GM12878 (cell line): ENCODE results near the gene COQ2. TPM values are rescaled to one million over a fixed set of nuclear protein-coding genes. Genes with fewer than 3 reads are reported as not detected.

Source experiments
- ATAC-seq: fragments of 200-7000 bp; cut with Tn5 transposase; 3 replicates; pipeline ENCODE4 v1.9.1; 2020; ENCODE audit warnings: mild to moderate bottlenecking, moderate library complexity
- BruUV-seq: library from RNA; stranded (reverse); fragments of 400-500 nt; replicated peaks from 2 replicates; lab custom pipeline; 2021; lab: Mats Ljungman, UMichigan
- CTCF ChIA-PET: fragments of 300-600 bp; sonication (Branson Sonifier 250); formaldehyde crosslinking; extraction: SDS; loops from one replicate; lab custom pipeline; 2021; ENCODE audit warnings: inconsistent platforms; lab: Yijun Ruan, JAX
- POLR2A ChIA-PET: fragments of 350-600 bp; formaldehyde crosslinking; extraction: SDS; loops from one replicate; lab custom pipeline; 2021; ENCODE audit warnings: inconsistent platforms; lab: Charles Lee
- RAD21 ChIA-PET: fragments of 300-600 bp; sonication (Branson Sonifier 250); formaldehyde crosslinking; loops from one replicate; lab custom pipeline; 2023; ENCODE audit warnings: antibody characterized with exemption; ENCODE audit not compliant: unreplicated experiment; lab: Charles Lee
- SMC1A ChIA-PET: fragments of 300-600 bp; sonication (Branson Sonifier 250); formaldehyde crosslinking; loops from one replicate; lab custom pipeline; 2023; ENCODE audit not compliant: unreplicated experiment, uncharacterized antibody; lab: Charles Lee
- DNase-seq: peaks from one replicate; pipeline ENCODE4 v3.0.0-alpha.2; 2011; ENCODE audit warnings: low read depth, low spot score
- FAIRE-seq: peaks from 3 replicates; lab custom pipeline; 2011; peaks lifted over from hg19 to GRCh38; lab: Jason Lieb, UNC
- H2AFZ ChIP-seq: 2 replicates; pipeline ENCODE4 v1.6.0; 2011; ENCODE audit warnings: low read depth, low read length, control low read depth; ENCODE audit not compliant: control insufficient read depth
- H3K27ac ChIP-seq: 2 replicates; pipeline ENCODE4 v1.5.1; 2011; ENCODE audit warnings: control low read depth; ENCODE audit not compliant: control insufficient read depth, insufficient read depth
- H3K27me3 ChIP-seq, 2 experiments: replicated peaks in 1 of 2; 2 replicates each; pipeline versions ENCODE4 v1.6.0 to v1.6.1; 2011; ENCODE audit warnings: low read length in 1 of 2; ENCODE audit not compliant: control insufficient read depth in 2 of 2, insufficient read depth in 2 of 2
- H3K36me3 ChIP-seq, 2 experiments: 2 replicates each; pipeline ENCODE4 v1.5.1; 2011; ENCODE audit warnings: low read length in 1 of 2; ENCODE audit not compliant: control insufficient read depth in 2 of 2, insufficient read depth in 2 of 2
- H3K4me1 ChIP-seq: 2 replicates; pipeline ENCODE4 v1.6.1; 2011; ENCODE audit warnings: mild to moderate bottlenecking, low read length, moderate library complexity, mixed read lengths; ENCODE audit not compliant: control insufficient read depth, insufficient read depth
- H3K4me2 ChIP-seq: 2 replicates; pipeline ENCODE4 v1.6.0; 2011; ENCODE audit warnings: control low read depth; ENCODE audit not compliant: control insufficient read depth, insufficient read depth
- H3K4me3 ChIP-seq: fragments of 200-600 bp; sonication (generic); 2 replicates; pipeline ENCODE4 v1.5.1; 2016
- H3K79me2 ChIP-seq: 2 replicates; pipeline ENCODE4 v1.6.0; 2011; ENCODE audit warnings: low read length; ENCODE audit not compliant: control insufficient read depth, insufficient read depth
- H3K9ac ChIP-seq: 2 replicates; pipeline ENCODE4 v1.8.0; 2011; ENCODE audit warnings: low read length, control low read depth, mixed read lengths; ENCODE audit not compliant: control insufficient read depth, insufficient read depth
- H3K9me3 ChIP-seq: replicated peaks from 3 replicates; pipeline ENCODE4 v1.5.1; 2011; ENCODE audit warnings: mild to moderate bottlenecking, low read length; ENCODE audit not compliant: control insufficient read depth, insufficient read depth
- H4K20me1 ChIP-seq: 2 replicates; pipeline ENCODE4 v1.6.0; 2011; ENCODE audit not compliant: control insufficient read depth, insufficient read depth
- BHLHE40 ChIP-seq, 2 experiments: fragments of 450-650 bp in 1 of 2; IDR thresholded peaks; 2 replicates each; pipeline ENCODE4 v1.6.1; 2011 to 2017; ENCODE audit warnings: low read depth in 2 of 2, borderline replicate concordance in 1 of 2, improper control_type of control experiment in 1 of 2, low read length in 1 of 2, mild to moderate bottlenecking in 1 of 2
- CTCF ChIP-seq, 3 experiments: IDR thresholded peaks in 2 of 3; conservative IDR thresholded peaks in 1 of 3; 2 replicates each; pipeline ENCODE4 v1.5.1; 2011; ENCODE audit warnings: low read depth in 3 of 3, low read length in 3 of 3, mild to moderate bottlenecking in 3 of 3, control low read depth in 2 of 3, moderate library complexity in 2 of 3, inconsistent platforms in 1 of 3, mixed read lengths in 1 of 3; ENCODE audit not compliant: control insufficient read depth in 2 of 3, insufficient read depth in 1 of 3; ENCODE audit errors: extremely low read depth in 1 of 3
- EGR1 ChIP-seq, 2 experiments: IDR thresholded peaks; 1 replicate in 1 of 2; 2 replicates in 1 of 2; pipeline ENCODE4 v1.6.1; 2011 to 2012; ENCODE audit warnings: low read depth in 2 of 2, low read length in 2 of 2, borderline replicate concordance in 1 of 2, mild to moderate bottlenecking in 1 of 2, moderate library complexity in 1 of 2
- HDAC2 ChIP-seq: fragments of 200-600 bp; sonication (generic); IDR thresholded peaks from 2 replicates; pipeline ENCODE4 v1.6.1; 2017
- KAT2A ChIP-seq: conservative IDR thresholded peaks from 2 replicates; pipeline ENCODE4 v1.6.1; 2011; ENCODE audit warnings: low read depth, low read length; ENCODE audit not compliant: control insufficient read depth
- KLF5 ChIP-seq: fragments of 450-650 bp; IDR thresholded peaks from 2 replicates; pipeline ENCODE4 v1.6.1; 2014; ENCODE audit warnings: mild to moderate bottlenecking; ENCODE audit not compliant: partially characterized antibody
- NR2C1 ChIP-seq: fragments of 450-650 bp; IDR thresholded peaks from 2 replicates; pipeline ENCODE4 v1.6.1; 2017; ENCODE audit warnings: antibody characterized with exemption, mild to moderate bottlenecking, moderate library complexity
- NR2C2 ChIP-seq: IDR thresholded peaks from 2 replicates; pipeline ENCODE4 v1.6.1; 2011; ENCODE audit warnings: borderline replicate concordance, low read depth; ENCODE audit not compliant: control insufficient read depth, insufficient read length
- RBBP5 ChIP-seq: fragments of 200-600 bp; sonication (generic); conservative IDR thresholded peaks from 2 replicates; pipeline ENCODE4 v1.6.1; 2016
- SIN3A ChIP-seq: IDR thresholded peaks from 2 replicates; pipeline ENCODE4 v1.6.1; 2012; ENCODE audit warnings: low read depth, low read length, improper control_type of control experiment
- SMAD1 ChIP-seq: fragments of 450-650 bp; IDR thresholded peaks from 2 replicates; pipeline ENCODE4 v1.6.1; 2018; ENCODE audit warnings: mild to moderate bottlenecking, low read depth; ENCODE audit not compliant: partially characterized antibody
- SMC3 ChIP-seq: IDR thresholded peaks from 2 replicates; pipeline ENCODE4 v1.6.1; 2011; ENCODE audit warnings: low read length, improper control_type of control experiment, borderline replicate concordance
- WGBS: methylation state at CpG from one replicate; pipeline ENCODE4 v1.1.6; 2016; ENCODE audit warnings: low lambda C conversion rate; ENCODE audit not compliant: insufficient replicate concordance, insufficient coverage; ENCODE audit errors: missing lambda C conversion rate; 5-methylcytosine and 5-hydroxymethylcytosine counted together
- in situ Hi-C: fragments of 300-500 bp; cut with MboI; formaldehyde crosslinking; loops from 9 replicates; pipeline ENCODE4 v1.14.3; 2018; ENCODE audit warnings: mixed read lengths
- intact Hi-C: fragments of 100-400 bp; cut with micrococcal nuclease; formaldehyde crosslinking; loops from one replicate; pipeline ENCODE4 v1.14.2; 2022; ENCODE audit not compliant: unreplicated experiment
- polyA plus RNA-seq, 11 experiments: library from polyadenylated mRNA; depleted of rRNA in 4 of 11; unstranded in 6 of 11; stranded (reverse) in 5 of 11; fragments of >200 nt; fragmentation: Nextera tagmentation in 4 of 11; fragmentation: Illumina TruSeq in 1 of 11; extraction: Ambion mirVana in 4 of 11; extraction: Trizol in 1 of 11; gene quantifications; 1 replicate in 1 of 11; 2 replicates in 10 of 11; pipeline versions ENCODE4 v1.2.1 to v1.2.3, GENCODE V29; 2011 to 2016; ENCODE audit warnings: inconsistent platforms in 2 of 11, missing spikeins in 2 of 11, low read depth in 1 of 11
- total RNA-seq, 4 experiments: library from RNA; depleted of rRNA in 3 of 4; stranded (reverse); fragments of >200 nt in 3 of 4; fragmentation: Illumina TruSeq in 1 of 4; extraction: Trizol in 1 of 4; gene quantifications; 2 replicates each; pipeline versions ENCODE4 v1.2.1 to v1.2.3, GENCODE V29; 2013 to 2021

Gene COQ2
- total and polyA plus RNA-seq, 10 of the 15 experiments (the other 5 are each of a cell fraction or from before 2014, with no cell fraction given), result 5.0 to 46.7 (median 19.1) TPM

- SMC1A ChIA-PET, result no interaction called here
- H3K9ac ChIP-seq, result no peak overlapping the region
- H3K79me2 ChIP-seq, result no peaks in the 10 kb centered on the region
- H4K20me1 ChIP-seq, result no peaks in the 10 kb centered on the region
- no peaks in the 10 kb centered on the region for H3K9me3 ChIP-seq
- RAD21 ChIA-PET, result interaction anchor here (1.0 to 1.1 kb wide), 2 partner anchors 45 to 603 kb away, joined by 4 to 5 read pairs; partner anchors contain the start of gene COQ2
- no peaks in the 10 kb centered on the region for H3K4me1 ChIP-seq
- H2AFZ ChIP-seq, result no peak overlapping the region; the same call in 1 of the 2 replicates
- no peaks in the 10 kb centered on the region for H3K27me3 ChIP-seq
- CTCF ChIA-PET, result interaction anchor here (0.9 to 1.2 kb wide), 2 partner anchors 61 to 475 kb away, joined by 3 read pairs; no protein-coding TSS in a partner anchor
- H3K4me2 ChIP-seq, result no peak overlapping the region
- no peak overlapping the region for H3K27ac ChIP-seq
- TF ChIP-seq SMAD1 (no peak), KLF5 (no peak), HDAC2 (no peak), BHLHE40 (IDR thresholded peaks at IDR 0.05; ENCODE audit: borderline replicate concordance in 1 of 2, low read depth in 2 of 2, low read length in 1 of 2) (no peak), NR2C1 (no peak), KAT2A (no peak), SIN3A (no peak), RBBP5 (no peak), NR2C2 (no peak), CTCF (IDR thresholded peaks at IDR 0.05 in 2 of 3, conservative IDR thresholded peaks at IDR 0.05 in 1 of 3; ENCODE audit: control insufficient read depth in 2 of 3, extremely low read depth in 1 of 3, insufficient read depth in 1 of 3, low read depth in 3 of 3, low read length in 3 of 3) (peak; percentile 32 to 35 (median 32); a peak in 3 of 6 replicates), SMC3 (peak; percentile 19; the same call in 1 of the 2 replicates), EGR1 (IDR thresholded peaks at IDR 0.05; ENCODE audit: borderline replicate concordance in 1 of 2, low read depth in 2 of 2, low read length in 2 of 2) (no peak)
- TF ChIP-seq, all 136 proteins: peak for 2
- H3K4me3 ChIP-seq, result no peak overlapping the region
- DNase-seq (no peak), ATAC-seq (peak; percentile 71), FAIRE-seq (no peak)
- intact Hi-C loops, result loop anchor here (5.0 kb wide), 1 partner anchor 271 kb away; no protein-coding TSS in a partner anchor
- no peaks in the 10 kb centered on the region for H3K36me3 ChIP-seq
- 39% methylated on average over 7 of the region's 7 CpGs for WGBS
- BruUV-seq, result no TSS peak
- in situ Hi-C loops, result no loop called here
- POLR2A ChIA-PET, result interaction anchor here (0.6 kb wide), 1 partner anchor 255 kb away, joined by 3 read pairs; no protein-coding TSS in a partner anchor
Observed at GRCh38 chr4:83328521-83329187, 44.1 kb upstream of the COQ2 start.
